WERI-Rb-1 (cell line): ENCODE data around the gene C2orf68.

Source experiments
- DNase-seq: peaks from one replicate; pipeline ENCODE4 v3.0.0-alpha.2; 2020
- H3K27ac ChIP-seq: fragments of 250-450 bp; sonication (Bioruptor Pico); 2 replicates; pipeline ENCODE4 v1.5.1; 2020; ENCODE audit warnings: mild to moderate bottlenecking, moderate library complexity
- H3K27me3 ChIP-seq: fragments of 250-450 bp; sonication (Bioruptor Pico); 2 replicates; pipeline ENCODE4 v1.5.1; 2021; ENCODE audit warnings: mild to moderate bottlenecking, low read depth, moderate library complexity; ENCODE audit not compliant: insufficient read depth, severe bottlenecking
- H3K36me3 ChIP-seq: fragments of 250-450 bp; sonication (Bioruptor Pico); 2 replicates; pipeline ENCODE4 v1.5.1; 2020; ENCODE audit warnings: mild to moderate bottlenecking, moderate library complexity
- H3K4me3 ChIP-seq: 2 replicates; pipeline ENCODE4 v1.5.1; 2011; ENCODE audit warnings: low read depth, mild to moderate bottlenecking, control low read depth, low read length
- H3K9me3 ChIP-seq: fragments of 250-450 bp; sonication (Bioruptor Pico); 2 replicates; pipeline ENCODE4 v1.5.1; 2021; ENCODE audit warnings: mild to moderate bottlenecking, moderate library complexity; ENCODE audit not compliant: severe bottlenecking
- TF ChIP-seq, protein P1 (sequence below): IDR thresholded peaks from 2 replicates; pipeline ENCODE4 v1.5.1; 2011; ENCODE audit warnings: low read depth, mild to moderate bottlenecking, control low read depth, inconsistent platforms, low read length

The C2orf68 gene

DNA sequence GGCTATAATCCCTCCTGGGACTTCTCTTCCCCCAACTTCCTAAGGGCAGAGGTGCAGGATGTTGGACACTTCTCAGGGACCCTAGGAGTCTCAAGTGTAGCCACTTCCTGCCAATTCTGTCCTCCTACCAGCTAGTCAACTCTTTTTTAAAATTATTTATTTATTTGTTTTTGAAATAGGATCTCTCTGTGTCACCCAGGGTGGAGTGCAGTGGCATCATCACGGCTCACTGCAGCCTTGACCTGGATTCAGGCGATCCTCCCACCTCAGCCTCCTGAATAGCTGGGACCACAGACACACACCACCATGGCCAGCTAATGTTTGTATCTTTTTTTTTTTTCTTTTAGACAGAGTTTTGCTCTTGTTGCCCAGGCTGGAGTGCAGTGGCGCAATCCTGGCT, 44.6 kb upstream of the C2orf68 start:
- Histone ChIP-seq H3K27me3 (no peaks in the 10 kb centered on the region), H3K27ac (no peak overlapping the region), H3K4me3 (no peak overlapping the region), H3K36me3 (peaks cover 21% of the 10 kb centered on the region), H3K9me3 (no peaks in the 10 kb centered on the region)
- TF ChIP-seq, protein P1, sequence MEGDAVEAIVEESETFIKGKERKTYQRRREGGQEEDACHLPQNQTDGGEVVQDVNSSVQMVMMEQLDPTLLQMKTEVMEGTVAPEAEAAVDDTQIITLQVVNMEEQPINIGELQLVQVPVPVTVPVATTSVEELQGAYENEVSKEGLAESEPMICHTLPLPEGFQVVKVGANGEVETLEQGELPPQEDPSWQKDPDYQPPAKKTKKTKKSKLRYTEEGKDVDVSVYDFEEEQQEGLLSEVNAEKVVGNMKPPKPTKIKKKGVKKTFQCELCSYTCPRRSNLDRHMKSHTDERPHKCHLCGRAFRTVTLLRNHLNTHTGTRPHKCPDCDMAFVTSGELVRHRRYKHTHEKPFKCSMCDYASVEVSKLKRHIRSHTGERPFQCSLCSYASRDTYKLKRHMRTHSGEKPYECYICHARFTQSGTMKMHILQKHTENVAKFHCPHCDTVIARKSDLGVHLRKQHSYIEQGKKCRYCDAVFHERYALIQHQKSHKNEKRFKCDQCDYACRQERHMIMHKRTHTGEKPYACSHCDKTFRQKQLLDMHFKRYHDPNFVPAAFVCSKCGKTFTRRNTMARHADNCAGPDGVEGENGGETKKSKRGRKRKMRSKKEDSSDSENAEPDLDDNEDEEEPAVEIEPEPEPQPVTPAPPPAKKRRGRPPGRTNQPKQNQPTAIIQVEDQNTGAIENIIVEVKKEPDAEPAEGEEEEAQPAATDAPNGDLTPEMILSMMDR: no peak
- no peak for DNase-seq

DNA sequence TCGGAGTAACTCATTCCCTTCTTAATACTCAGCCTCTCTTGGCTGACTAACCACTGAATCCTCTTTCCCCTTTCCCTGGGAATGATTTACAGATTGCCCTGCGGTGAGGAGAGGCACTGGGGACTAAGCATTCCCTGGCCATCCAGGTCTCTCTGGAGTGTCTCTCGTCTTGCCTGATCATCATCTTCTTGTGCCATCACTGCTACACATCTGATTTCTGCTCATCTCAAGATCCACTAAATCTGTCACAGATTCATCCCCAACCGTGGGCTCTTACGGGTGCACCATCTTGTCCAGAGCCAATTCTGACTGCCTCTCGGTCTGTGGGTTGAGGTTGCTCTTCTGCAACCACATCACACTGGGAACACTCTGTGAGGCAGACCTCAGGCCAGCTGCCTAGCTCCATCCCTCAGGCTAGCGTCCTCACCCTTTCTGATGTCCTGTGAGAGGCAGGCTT, 44.1 kb upstream of the C2orf68 start:
- H3K27ac ChIP-seq: no peak overlapping the region
- no peak for DNase-seq
- no peak overlapping the region for H3K4me3 ChIP-seq
- no peaks in the 10 kb centered on the region for H3K9me3 ChIP-seq
- peaks cover 25% of the 10 kb centered on the region for H3K36me3 ChIP-seq
- H3K27me3 ChIP-seq: no peaks in the 10 kb centered on the region
- TF ChIP-seq, protein P1: no peak

GRCh38 chr2:85653996-85654395, 42.1 kb upstream of the C2orf68 start:
- Histone ChIP-seq H3K9me3 (no peaks in the 10 kb centered on the region), H3K36me3 (peaks cover 44% of the 10 kb centered on the region), H3K27me3 (no peaks in the 10 kb centered on the region), H3K4me3 (no peak overlapping the region), H3K27ac (no peak overlapping the region)
- TF ChIP-seq, protein P1: no peak
- DNase-seq: no peak

- no peak overlapping the region for H3K27ac ChIP-seq
- peaks cover 63% of the 10 kb centered on the region for H3K36me3 ChIP-seq
Measured at GRCh38 chr2:85652056-85652455, 40.2 kb upstream of the C2orf68 start.

DNA sequence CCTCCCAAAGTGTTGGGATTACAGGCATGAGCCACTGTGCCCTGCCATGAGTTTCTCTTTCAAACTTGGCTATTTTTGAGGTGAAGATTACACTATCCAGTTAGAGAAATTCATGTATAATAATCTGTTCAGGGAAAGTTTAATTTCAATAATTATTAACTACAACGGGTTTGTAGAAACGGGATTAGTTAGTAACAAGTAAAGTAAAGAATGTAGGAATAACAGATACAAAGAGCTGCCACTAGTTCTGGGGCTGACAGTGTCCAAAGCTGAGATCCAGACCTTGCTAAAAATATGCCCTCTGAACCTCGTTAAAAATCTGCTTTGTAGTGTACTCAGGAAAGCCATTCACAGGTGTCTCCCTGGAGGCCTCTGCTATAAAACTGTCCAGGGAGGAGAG, 39.2 kb upstream of the C2orf68 start:
- DNase-seq: no peak
- no peaks in the 10 kb centered on the region for H3K27me3 ChIP-seq
- TF ChIP-seq, protein P1: no peak
- no peak overlapping the region for H3K27ac ChIP-seq
- peaks cover 71% of the 10 kb centered on the region for H3K36me3 ChIP-seq
- no peak overlapping the region for H3K4me3 ChIP-seq
- H3K9me3 ChIP-seq: no peaks in the 10 kb centered on the region

More at GRCh38 chr2:85652056-85652455, 40.2 kb upstream of the C2orf68 start:
- no peak for DNase-seq
- Histone ChIP-seq H3K27me3 (no peaks in the 10 kb centered on the region), H3K4me3 (no peak overlapping the region), H3K9me3 (no peaks in the 10 kb centered on the region)
- TF ChIP-seq, protein P1: no peak

DNA sequence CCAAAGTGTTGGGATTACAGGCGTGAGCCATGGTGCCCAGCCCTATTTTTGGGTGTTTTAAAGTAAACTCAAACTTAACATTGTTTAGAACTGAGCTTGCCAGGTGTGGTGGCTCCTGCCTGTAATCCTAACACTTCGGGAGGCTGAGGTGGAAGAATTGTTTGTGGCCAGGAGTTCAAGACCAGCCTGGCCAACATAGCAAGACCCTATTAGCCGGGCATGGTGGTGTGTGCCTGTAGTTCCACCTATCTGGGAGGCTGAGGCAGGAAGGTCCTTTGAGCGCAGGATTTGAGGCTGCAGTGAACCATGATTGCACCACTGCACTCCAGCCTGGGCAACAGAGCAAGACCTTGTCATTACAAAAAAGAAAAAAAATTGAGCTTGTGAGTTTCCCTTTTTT, 38.6 kb upstream of the C2orf68 start:
- no peak overlapping the region for H3K4me3 ChIP-seq
- H3K27ac ChIP-seq: no peak overlapping the region
- H3K36me3 ChIP-seq: peaks cover 74% of the 10 kb centered on the region
- H3K27me3 ChIP-seq: no peaks in the 10 kb centered on the region
- TF ChIP-seq, protein P1: no peak
- no peak for DNase-seq
- H3K9me3 ChIP-seq: no peaks in the 10 kb centered on the region
